Immature natural killer cell (primary cell): Measurements from ENCODE around the gene GNAL. TPM values are rescaled to one million over a fixed set of nuclear protein-coding genes. Genes with fewer than 3 reads are reported as not detected.

ENCODE experiments used
- DNase-seq, 3 donors: peaks; one replicate each; pipeline ENCODE4 v3.0.0; 2022; ENCODE audit warnings: mixed read lengths in 1 of 3
- H3K27ac Mint-ChIP-seq, 6 donors: one replicate each; pipeline ENCODE4 v1.8.0; 2020; ENCODE audit warnings: mixed read lengths in 6 of 6, mild to moderate bottlenecking in 5 of 6, inconsistent platforms in 4 of 6, moderate library complexity in 3 of 6
- H3K27me3 Mint-ChIP-seq, 3 donors: one replicate each; pipeline ENCODE4 v1.8.0; 2020 to 2021; ENCODE audit warnings: low read depth in 3 of 3, mild to moderate bottlenecking in 3 of 3, mixed read lengths in 3 of 3, moderate library complexity in 3 of 3, inconsistent platforms in 1 of 3
- H3K36me3 Mint-ChIP-seq, 3 donors: one replicate each; pipeline ENCODE4 v1.8.0; 2020; ENCODE audit warnings: mixed read lengths in 3 of 3, inconsistent platforms in 2 of 3, mild to moderate bottlenecking in 2 of 3
- H3K4me1 Mint-ChIP-seq, 2 donors: one replicate each; pipeline ENCODE4 v1.8.0; 2020; ENCODE audit warnings: inconsistent platforms in 2 of 2, mild to moderate bottlenecking in 2 of 2, mixed read lengths in 2 of 2, moderate library complexity in 1 of 2
- H3K4me3 Mint-ChIP-seq, 5 donors: one replicate each; pipeline ENCODE4 v1.8.0; 2020; ENCODE audit warnings: mild to moderate bottlenecking in 5 of 5, mixed read lengths in 5 of 5, inconsistent platforms in 3 of 5, moderate library complexity in 3 of 5
- H3K9me3 Mint-ChIP-seq, 6 donors: one replicate each; pipeline ENCODE4 v1.8.0; 2020; ENCODE audit warnings: mild to moderate bottlenecking in 6 of 6, mixed read lengths in 6 of 6, inconsistent platforms in 4 of 6, moderate library complexity in 3 of 6
- polyA plus RNA-seq, 3 donors: library from polyadenylated mRNA; unstranded; fragments of 300-500 nt; fragmentation: Illumina TruSeq; gene quantifications; one replicate each; pipeline ENCODE4 v1.2.3, GENCODE V29; 2021

Gene GNAL
- polyA plus RNA-seq, 3 donors from 2014 or later = 4.1 to 4.9 (median 4.2) TPM

DNA sequence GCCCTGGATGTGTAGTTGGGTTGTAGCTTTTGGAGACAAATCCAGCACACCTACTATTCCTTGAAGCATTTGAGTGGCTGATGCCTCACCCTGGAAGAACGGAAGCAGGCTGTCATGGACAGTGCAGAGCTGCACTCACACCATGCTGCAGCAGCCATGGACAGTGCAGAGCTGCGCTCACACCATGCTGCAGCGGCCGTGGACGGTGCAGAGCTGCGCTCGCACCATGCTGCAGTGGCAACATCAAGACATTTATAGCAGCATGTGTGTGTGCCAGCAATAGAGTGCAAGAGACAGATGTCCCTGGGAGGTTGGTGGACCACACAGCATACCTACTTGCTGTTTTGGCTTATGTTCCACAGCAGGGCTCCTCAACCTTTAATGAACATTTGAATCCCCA lies 30.6 kb downstream of the GNAL start:
- Mint-ChIP-seq H3K4me3 (no peak overlapping the region), H3K27ac (no peak overlapping the region), H3K27me3 (peaks cover 0 to 8% (median 0%) of the 10 kb centered on the region in 3 donors), H3K4me1 (no peaks in the 10 kb centered on the region), H3K9me3 (no peaks in the 10 kb centered on the region), H3K36me3 (no peaks in the 10 kb centered on the region)
- DNase-seq = no peak

DNA sequence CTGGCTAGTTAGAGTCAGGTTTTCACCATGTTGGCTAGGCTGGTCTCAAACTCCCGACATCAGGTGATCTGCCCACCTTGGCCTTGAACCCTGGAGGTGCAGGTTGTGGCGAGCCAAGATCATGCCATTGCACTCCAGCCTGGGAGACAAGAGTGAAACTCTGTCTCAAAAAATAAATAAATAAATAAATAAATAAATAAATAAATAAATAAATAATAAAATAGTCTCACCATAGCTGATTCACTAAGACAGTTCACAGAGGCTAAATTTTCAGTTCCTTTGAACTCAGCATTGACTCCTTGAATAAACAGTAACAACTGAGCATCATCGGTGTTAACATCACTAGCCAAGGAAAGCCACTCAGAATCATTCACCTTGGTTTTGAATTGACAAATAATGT lies 32.7 kb downstream of the GNAL start:
- no peak overlapping the region for H3K27ac Mint-ChIP-seq
- no peak for DNase-seq
- no peaks in the 10 kb centered on the region for H3K4me1 Mint-ChIP-seq
- peaks cover 0 to 6% (median 0%) of the 10 kb centered on the region in 3 donors for H3K27me3 Mint-ChIP-seq
- H3K9me3 Mint-ChIP-seq = no peaks in the 10 kb centered on the region
- no peak overlapping the region for H3K4me3 Mint-ChIP-seq
- no peaks in the 10 kb centered on the region for H3K36me3 Mint-ChIP-seq

DNA sequence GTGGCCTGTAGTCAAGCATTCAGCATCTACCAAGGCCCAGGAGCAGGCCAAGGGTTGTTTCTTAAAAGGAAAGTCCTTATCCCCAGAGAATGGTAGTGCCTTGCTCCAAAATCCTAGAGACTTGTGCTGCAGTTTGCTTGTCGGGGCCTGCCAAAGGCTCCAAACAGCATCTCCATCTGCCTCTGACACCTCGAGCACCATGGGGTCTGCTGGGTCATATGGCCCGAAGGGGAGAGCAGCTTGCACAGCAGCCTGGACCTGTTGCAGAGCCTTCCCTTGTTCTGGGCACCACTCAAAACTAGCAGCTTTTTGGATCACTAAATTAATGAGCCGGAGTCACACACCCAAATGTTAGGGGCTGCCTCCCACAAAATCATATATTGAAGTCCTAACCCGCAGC lies 35.7 kb downstream of the GNAL start:
- DNase-seq = no peak

DNA sequence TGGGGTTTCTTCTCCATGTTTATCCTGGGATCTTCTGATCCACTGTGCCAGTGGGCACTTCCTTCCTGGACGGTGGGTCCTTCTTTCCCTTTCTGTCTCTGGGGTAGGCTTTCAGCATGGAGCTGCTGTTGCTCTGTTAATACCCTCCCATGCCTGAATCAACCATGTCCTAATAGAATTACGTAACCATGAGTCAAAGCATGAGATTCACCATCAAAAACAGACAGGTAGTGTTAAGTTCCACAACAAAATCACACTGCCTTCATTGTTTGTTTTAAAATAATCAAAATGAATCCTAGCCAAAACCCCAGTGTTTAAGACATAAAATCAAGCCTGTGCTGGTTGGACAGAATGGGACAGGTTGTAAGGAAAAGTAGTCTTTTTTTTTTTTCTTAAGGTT lies 37.5 kb downstream of the GNAL start:
- no peak overlapping the region for H3K4me3 Mint-ChIP-seq
- no peak overlapping the region for H3K27ac Mint-ChIP-seq
- H3K4me1 Mint-ChIP-seq = no peaks in the 10 kb centered on the region
- DNase-seq = no peak
- H3K9me3 Mint-ChIP-seq = no peaks in the 10 kb centered on the region
- H3K36me3 Mint-ChIP-seq = no peaks in the 10 kb centered on the region
- H3K27me3 Mint-ChIP-seq = peaks cover 0 to 4% (median 4%) of the 10 kb centered on the region in 3 donors

More for the DNA sequence above, 35.7 kb downstream of the GNAL start:
- Mint-ChIP-seq H3K4me3 (no peak overlapping the region), H3K36me3 (no peaks in the 10 kb centered on the region), H3K9me3 (no peaks in the 10 kb centered on the region), H3K27ac (no peak overlapping the region), H3K4me1 (no peaks in the 10 kb centered on the region), H3K27me3 (peaks cover 0 to 4% (median 3%) of the 10 kb centered on the region in 3 donors)

DNA sequence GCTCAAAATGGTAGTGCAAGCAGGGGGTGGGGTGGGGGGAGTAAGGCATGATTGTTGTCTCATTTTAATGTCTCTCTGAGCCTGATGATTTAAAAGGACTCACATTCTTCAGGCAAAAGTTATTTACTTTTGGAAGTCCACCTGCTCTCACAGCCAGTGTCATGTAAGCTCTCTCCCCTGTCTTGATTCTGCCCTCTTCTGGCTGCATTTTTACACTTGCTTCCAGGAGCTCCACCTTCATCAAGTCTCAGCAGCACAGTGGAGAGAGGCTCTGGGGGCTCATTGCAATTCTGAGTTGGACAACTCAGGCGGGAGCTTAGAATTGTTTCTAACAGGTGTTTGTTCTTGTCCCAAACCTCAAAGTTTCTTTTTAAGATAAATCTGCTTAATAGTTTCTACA lies 39.2 kb downstream of the GNAL start:
- peaks cover 4 to 6% (median 5%) of the 10 kb centered on the region in 3 donors for H3K27me3 Mint-ChIP-seq
- H3K9me3 Mint-ChIP-seq = no peaks in the 10 kb centered on the region
- DNase-seq = no peak
- H3K36me3 Mint-ChIP-seq = no peaks in the 10 kb centered on the region
- H3K27ac Mint-ChIP-seq = no peak overlapping the region
- H3K4me3 Mint-ChIP-seq = no peak overlapping the region
- H3K4me1 Mint-ChIP-seq = no peaks in the 10 kb centered on the region

DNA sequence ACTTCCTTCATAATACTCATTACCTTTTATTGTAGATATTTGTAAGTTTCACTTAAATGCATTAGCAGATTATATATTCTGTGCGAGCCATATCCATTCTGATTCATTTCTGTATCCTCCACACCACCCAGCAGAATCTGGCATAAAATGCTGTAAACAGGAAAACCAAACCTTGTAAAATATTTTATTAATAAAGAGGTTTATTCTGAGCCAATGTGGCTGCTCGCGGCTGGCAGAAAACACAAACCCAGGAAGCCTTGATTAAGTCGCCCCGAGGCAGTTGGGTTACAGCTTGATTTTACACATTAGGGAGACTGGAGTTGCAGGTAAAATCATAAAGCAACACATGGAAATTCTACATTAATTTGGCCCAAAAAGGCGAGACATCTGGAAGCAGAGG lies 40.5 kb downstream of the GNAL start:
- Mint-ChIP-seq H3K4me1 (no peaks in the 10 kb centered on the region), H3K4me3 (no peak overlapping the region), H3K27ac (no peak overlapping the region), H3K27me3 (peaks cover 5 to 7% (median 6%) of the 10 kb centered on the region in 3 donors), H3K9me3 (no peaks in the 10 kb centered on the region), H3K36me3 (no peaks in the 10 kb centered on the region)
- DNase-seq = no peak

DNA sequence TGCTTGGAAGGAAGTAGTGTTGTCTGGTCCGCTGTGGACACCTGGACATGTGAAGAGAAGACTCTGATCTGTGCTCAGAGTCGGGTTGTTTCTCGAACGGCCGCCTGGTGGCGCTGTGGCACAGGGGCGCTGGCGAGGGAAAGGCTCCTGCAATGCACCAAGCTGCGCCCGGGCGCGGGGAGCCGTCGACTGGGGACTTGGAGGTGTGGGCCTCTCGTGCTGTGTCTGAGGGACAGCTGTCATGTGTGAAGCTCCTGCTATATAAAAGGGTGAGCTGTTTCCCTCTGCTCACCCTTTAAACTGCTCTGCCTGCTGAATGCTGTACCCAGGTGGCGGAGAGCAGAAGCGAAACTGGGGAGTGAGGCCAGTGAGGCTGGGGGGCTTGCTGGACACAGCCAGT lies 44.0 kb downstream of the GNAL start:
- Mint-ChIP-seq H3K27me3 (peaks cover 7 to 12% (median 8%) of the 10 kb centered on the region in 3 donors), H3K4me3 (peak overlapping the region in 3 of 5 donors; percentile 1 to 61 (median 39)), H3K4me1 (no peaks in the 10 kb centered on the region), H3K9me3 (no peaks in the 10 kb centered on the region), H3K36me3 (no peaks in the 10 kb centered on the region), H3K27ac (no peak overlapping the region)
- peak; percentile 38 to 65 (median 40) for DNase-seq

DNA sequence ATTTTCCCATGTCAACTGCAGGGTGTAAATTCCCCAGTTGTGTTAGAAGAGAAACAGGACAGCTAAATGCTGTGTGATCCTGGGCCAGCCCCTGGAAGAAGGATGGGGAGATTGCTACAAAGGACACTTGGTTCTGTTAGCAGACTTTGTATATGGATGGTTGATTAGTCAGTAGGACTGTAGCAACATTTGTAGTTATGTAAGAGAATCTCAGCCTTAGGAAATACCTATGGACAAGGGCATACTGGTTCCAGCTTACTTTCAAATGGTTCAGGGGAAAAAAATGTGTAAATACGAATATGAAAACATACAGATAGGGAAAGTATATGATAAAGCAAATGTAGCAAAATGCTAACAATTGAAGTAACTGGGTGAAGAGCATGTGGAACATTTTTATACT lies 47.6 kb downstream of the GNAL start:
- Mint-ChIP-seq H3K27me3 (peaks cover 3 to 14% (median 7%) of the 10 kb centered on the region in 3 donors), H3K4me1 (no peaks in the 10 kb centered on the region)
- DNase-seq = no peak

DNA sequence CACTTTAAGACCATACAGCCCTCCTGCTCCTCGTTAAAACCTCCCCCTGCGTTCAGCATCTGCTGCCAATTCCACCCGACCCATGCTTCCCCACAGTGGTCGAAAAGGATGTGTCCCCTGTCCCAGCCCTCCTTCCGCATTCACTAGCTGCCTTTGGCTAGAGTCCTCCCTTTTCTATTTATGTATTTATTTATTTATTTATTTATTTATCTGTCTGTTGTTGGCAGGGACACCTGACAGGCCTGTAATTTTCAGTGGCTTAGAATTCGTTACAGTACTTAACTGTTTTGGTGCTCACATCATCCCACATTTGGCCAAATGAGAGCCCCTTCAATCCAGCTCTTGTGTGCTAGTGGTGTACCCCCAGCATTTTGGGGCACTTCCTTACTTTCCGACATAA lies 50.8 kb downstream of the GNAL start:
- no peak for DNase-seq
- H3K36me3 Mint-ChIP-seq = no peaks in the 10 kb centered on the region
- H3K4me1 Mint-ChIP-seq = no peaks in the 10 kb centered on the region
- peaks cover 2 to 10% (median 3%) of the 10 kb centered on the region in 3 donors for H3K27me3 Mint-ChIP-seq
- H3K9me3 Mint-ChIP-seq = no peaks in the 10 kb centered on the region
- H3K27ac Mint-ChIP-seq = no peak overlapping the region
- no peak overlapping the region for H3K4me3 Mint-ChIP-seq

More for the DNA sequence above, 47.6 kb downstream of the GNAL start:
- no peaks in the 10 kb centered on the region for H3K9me3 Mint-ChIP-seq
- no peak overlapping the region for H3K4me3 Mint-ChIP-seq
- no peaks in the 10 kb centered on the region for H3K36me3 Mint-ChIP-seq
- H3K27ac Mint-ChIP-seq = no peak overlapping the region

DNA sequence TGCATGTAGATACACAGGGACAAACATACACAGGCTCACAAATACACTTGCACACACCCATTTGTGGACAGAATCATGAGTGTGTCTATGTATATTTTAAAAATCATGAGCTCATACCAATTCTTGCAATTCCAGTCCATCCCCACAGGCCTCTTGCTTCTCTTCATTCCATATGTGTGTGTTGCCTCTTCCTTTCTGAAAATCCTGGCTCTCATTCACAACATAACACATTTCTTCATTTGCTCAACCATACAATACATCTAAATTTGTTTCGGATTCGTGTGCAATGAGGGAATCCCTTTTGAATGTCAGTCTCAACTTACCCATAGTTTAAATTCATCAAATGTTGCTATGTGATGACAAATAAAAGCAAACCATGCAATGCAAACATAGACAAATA lies 51.4 kb downstream of the GNAL start:
- H3K27me3 Mint-ChIP-seq = peaks cover 1 to 10% (median 3%) of the 10 kb centered on the region in 3 donors
- no peak overlapping the region for H3K27ac Mint-ChIP-seq

DNA sequence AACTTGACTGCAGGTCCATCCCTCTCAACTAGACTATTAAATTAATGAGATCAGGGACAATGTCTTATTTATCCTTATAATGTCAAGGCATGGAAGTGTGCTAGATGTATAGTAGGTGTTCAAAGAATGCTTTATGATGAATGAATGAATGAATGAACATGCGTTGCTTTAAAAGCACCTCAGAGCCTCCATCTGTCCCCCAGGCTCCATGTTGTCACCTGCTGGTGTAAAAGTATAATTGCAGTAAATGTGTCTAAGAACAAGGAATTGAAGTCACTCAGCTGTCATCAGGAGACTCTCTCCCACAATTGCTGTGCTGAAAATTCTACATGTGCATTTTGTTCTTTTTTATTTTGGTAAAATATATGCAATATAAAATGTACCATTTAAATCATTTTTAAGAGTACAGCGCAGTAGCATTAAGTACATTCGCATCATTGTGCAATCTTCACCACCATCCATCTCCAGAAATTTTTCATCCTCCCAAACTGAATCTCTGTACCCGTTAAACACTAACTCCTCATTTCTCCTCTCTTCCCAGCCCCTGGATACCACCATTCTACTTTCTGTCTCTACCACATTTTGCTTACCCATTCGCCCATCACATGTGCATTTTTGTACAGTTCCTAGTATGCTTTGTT lies 52.6 kb downstream of the GNAL start:
- Mint-ChIP-seq H3K9me3 (no peaks in the 10 kb centered on the region), H3K4me3 (no peak overlapping the region), H3K27ac (no peak overlapping the region), H3K4me1 (no peaks in the 10 kb centered on the region), H3K27me3 (peaks cover 2 to 7% (median 4%) of the 10 kb centered on the region in 3 donors), H3K36me3 (no peaks in the 10 kb centered on the region)
- no peak for DNase-seq

More for the DNA sequence above, 51.4 kb downstream of the GNAL start:
- Mint-ChIP-seq H3K4me1 (no peaks in the 10 kb centered on the region), H3K9me3 (no peaks in the 10 kb centered on the region), H3K36me3 (no peaks in the 10 kb centered on the region), H3K4me3 (no peak overlapping the region)
- DNase-seq = no peak

DNA sequence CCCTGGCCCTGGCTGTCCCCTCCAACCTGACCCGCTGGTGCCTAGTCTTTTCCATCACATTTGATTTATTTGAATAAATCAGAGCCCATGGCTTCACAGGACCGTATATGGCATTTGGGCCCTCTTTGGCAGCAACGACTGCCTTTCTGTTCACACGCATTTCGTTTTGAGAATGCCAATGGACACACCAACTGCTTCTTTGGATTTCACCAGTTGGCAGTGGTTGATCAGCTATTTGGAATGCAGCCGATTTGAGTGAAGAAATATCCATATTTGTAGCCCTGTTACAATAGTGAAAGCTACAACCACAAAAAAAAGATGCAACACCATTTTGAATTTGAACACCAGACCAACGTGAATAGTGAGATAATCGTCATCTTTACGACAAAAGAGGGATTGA lies 56.5 kb downstream of the GNAL start:
- Mint-ChIP-seq H3K4me1 (no peaks in the 10 kb centered on the region), H3K27me3 (peaks cover 4 to 7% (median 5%) of the 10 kb centered on the region in 3 donors), H3K36me3 (no peaks in the 10 kb centered on the region), H3K27ac (no peak overlapping the region), H3K9me3 (no peaks in the 10 kb centered on the region), H3K4me3 (no peak overlapping the region)
- DNase-seq = no peak

DNA sequence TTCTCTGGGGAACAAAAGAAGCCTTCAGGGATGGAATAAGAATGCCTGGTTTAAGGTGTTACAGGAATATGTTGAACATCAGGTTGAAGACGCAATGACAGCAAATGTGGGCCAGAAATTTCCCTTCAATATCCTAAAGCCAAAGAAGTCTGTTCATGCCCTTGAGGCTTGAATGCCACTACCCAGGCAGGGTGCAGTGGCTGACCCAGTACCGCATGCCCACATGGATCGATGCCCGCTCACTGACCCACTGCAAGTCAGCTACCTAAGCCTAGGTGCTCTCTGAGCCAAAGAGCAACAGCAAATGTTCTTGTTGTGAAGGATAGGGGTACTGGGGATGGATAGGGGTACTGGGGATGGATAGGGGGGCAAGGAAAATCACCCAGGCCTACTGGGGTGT lies 58.2 kb downstream of the GNAL start:
- Mint-ChIP-seq H3K27ac (no peak overlapping the region), H3K36me3 (no peaks in the 10 kb centered on the region), H3K27me3 (peaks cover 4 to 13% (median 5%) of the 10 kb centered on the region in 3 donors), H3K4me1 (peaks cover 3 to 5% of the 10 kb centered on the region in 2 donors), H3K4me3 (no peak overlapping the region), H3K9me3 (no peaks in the 10 kb centered on the region)
- DNase-seq = no peak

DNA sequence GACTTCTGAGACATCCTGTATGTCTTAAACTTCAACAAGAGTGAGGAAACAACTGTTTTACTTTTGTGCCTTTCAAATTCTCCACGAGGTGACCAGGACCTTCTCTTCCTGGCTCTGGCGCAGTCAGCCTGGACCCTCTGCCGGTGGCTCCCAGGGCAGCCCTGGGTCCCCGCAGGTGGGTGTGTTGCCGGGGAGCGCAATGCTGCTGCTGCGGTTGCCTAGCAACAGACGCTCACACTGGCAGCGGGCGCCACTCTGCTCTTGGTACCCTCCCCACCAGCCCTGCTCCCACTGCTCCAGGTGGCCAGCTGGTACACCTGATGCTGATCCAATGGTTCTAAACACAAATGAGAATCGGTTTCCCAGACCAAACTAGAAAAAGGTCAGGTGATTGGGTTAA lies 58.7 kb downstream of the GNAL start:
- H3K9me3 Mint-ChIP-seq = no peaks in the 10 kb centered on the region
- DNase-seq = no peak
- H3K4me1 Mint-ChIP-seq = peaks cover 5 to 6% of the 10 kb centered on the region in 2 donors
- no peaks in the 10 kb centered on the region for H3K36me3 Mint-ChIP-seq
- H3K27me3 Mint-ChIP-seq = peaks cover 5 to 15% (median 7%) of the 10 kb centered on the region in 3 donors
- H3K4me3 Mint-ChIP-seq = no peak overlapping the region
- no peak overlapping the region for H3K27ac Mint-ChIP-seq

DNA sequence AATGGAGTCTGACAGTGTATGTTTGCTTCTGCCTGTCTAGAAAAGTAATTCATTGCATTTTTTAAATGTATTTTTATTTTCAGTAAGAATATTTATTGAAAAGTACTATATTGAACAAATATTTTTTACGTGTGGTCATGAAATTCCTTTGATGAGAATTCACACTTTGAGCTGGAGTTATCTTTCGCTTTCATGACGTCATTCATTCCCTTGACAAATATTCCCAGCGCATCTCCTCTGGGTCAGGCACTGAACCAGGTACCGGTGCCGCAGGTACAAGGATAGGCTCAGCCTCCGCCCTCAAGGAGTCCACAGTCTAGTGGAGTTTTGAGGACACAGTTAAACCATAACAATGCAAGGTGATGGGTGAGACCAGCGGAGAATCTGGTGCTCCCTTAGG lies 60.2 kb downstream of the GNAL start:
- Mint-ChIP-seq H3K36me3 (no peaks in the 10 kb centered on the region), H3K27me3 (peaks cover 9 to 19% (median 9%) of the 10 kb centered on the region in 3 donors), H3K27ac (no peak overlapping the region), H3K9me3 (no peaks in the 10 kb centered on the region), H3K4me3 (no peak overlapping the region), H3K4me1 (peaks cover 5 to 6% of the 10 kb centered on the region in 2 donors)
- no peak for DNase-seq
